ENCODE results near the gene ZNF688.

DNA sequence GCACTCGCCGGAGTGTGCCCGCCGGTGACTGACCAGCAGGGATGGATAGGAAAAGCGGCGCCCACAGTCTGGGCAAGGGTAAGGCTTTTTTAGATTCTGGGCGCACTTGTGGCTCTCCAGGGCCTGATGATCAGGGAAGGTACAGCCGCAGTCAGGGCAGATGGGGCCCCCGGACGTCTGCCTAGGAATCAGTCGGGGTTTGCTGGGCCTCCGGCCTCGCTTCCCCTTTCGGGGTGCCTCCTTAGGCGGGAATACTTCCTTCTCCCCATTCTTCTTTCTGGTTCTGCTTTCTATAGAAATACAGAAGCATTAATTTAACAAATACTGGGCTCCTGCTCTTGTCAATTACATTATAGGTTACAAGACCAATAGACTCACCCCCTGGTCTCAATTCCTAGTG lies 33.6 kb upstream of the ZNF688 start:
- TF ChIP-seq, protein P1, sequence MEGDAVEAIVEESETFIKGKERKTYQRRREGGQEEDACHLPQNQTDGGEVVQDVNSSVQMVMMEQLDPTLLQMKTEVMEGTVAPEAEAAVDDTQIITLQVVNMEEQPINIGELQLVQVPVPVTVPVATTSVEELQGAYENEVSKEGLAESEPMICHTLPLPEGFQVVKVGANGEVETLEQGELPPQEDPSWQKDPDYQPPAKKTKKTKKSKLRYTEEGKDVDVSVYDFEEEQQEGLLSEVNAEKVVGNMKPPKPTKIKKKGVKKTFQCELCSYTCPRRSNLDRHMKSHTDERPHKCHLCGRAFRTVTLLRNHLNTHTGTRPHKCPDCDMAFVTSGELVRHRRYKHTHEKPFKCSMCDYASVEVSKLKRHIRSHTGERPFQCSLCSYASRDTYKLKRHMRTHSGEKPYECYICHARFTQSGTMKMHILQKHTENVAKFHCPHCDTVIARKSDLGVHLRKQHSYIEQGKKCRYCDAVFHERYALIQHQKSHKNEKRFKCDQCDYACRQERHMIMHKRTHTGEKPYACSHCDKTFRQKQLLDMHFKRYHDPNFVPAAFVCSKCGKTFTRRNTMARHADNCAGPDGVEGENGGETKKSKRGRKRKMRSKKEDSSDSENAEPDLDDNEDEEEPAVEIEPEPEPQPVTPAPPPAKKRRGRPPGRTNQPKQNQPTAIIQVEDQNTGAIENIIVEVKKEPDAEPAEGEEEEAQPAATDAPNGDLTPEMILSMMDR (conservative IDR thresholded peaks at IDR 0.05 in 1 of 2, IDR thresholded peaks at IDR 0.05 in 1 of 2; ENCODE audit: extremely low read depth in 1 of 2, insufficient read depth in 1 of 2, low read depth in 1 of 2, low read length in 2 of 2), result no peak
- TF ChIP-seq EZH2 (IDR thresholded peaks at IDR 0.05; ENCODE audit: borderline replicate concordance, low read length), result no peak
